ENCODE results near the gene MAP1LC3A. TPM values are rescaled to one million over a fixed set of nuclear protein-coding genes. Genes with fewer than 3 reads are reported as not detected.

Gene MAP1LC3A
- total RNA-seq, 4 donors from 2014 or later, result 62.4 to 139 (median 106) TPM

DNA sequence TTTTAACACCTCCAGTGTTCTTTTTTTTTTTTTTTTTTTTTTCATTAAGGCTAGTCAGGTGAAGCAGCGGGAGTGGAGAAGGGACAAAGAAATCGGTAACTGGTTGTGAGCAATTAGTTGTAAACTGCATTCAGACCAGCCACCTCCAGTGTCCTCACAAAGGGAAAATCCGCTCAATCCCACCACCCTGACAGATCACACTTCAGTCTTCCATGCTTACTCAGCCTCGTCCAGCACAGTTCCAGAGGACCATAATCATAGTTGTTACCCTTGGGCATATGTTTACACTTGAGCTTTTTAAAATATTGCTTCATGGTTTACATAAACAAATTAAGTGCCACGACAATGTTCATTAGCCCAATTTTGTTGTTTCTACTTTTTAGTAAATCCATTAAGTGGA, 32.1 kb upstream of the MAP1LC3A start:
- H3K27ac ChIP-seq, result peak overlapping the region; percentile 87 to 97 (median 92)
- TF ChIP-seq, protein P1, sequence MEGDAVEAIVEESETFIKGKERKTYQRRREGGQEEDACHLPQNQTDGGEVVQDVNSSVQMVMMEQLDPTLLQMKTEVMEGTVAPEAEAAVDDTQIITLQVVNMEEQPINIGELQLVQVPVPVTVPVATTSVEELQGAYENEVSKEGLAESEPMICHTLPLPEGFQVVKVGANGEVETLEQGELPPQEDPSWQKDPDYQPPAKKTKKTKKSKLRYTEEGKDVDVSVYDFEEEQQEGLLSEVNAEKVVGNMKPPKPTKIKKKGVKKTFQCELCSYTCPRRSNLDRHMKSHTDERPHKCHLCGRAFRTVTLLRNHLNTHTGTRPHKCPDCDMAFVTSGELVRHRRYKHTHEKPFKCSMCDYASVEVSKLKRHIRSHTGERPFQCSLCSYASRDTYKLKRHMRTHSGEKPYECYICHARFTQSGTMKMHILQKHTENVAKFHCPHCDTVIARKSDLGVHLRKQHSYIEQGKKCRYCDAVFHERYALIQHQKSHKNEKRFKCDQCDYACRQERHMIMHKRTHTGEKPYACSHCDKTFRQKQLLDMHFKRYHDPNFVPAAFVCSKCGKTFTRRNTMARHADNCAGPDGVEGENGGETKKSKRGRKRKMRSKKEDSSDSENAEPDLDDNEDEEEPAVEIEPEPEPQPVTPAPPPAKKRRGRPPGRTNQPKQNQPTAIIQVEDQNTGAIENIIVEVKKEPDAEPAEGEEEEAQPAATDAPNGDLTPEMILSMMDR (IDR thresholded peaks at IDR 0.05), result no peak
- TF ChIP-seq POLR2A (IDR thresholded peaks at IDR 0.05) (no peak), EP300 (IDR thresholded peaks at IDR 0.05) (no peak)
- 74 to 76% methylated on average over 5 of the region's 5 CpGs for WGBS, 2 donors
- H3K27me3 ChIP-seq, result no peaks in the 10 kb centered on the region
- H3K9me3 ChIP-seq, result no peaks in the 10 kb centered on the region
- peaks cover 0 to 97% (median 60%) of the 10 kb centered on the region in 4 donors for H3K4me1 ChIP-seq
- no peak for DNase-seq (ENCODE audit: low spot score in 2 of 2)
- H3K36me3 ChIP-seq, result peaks cover 0 to 42% (median 5%) of the 10 kb centered on the region in 3 donors
- H3K4me3 ChIP-seq, result no peak overlapping the region

DNA sequence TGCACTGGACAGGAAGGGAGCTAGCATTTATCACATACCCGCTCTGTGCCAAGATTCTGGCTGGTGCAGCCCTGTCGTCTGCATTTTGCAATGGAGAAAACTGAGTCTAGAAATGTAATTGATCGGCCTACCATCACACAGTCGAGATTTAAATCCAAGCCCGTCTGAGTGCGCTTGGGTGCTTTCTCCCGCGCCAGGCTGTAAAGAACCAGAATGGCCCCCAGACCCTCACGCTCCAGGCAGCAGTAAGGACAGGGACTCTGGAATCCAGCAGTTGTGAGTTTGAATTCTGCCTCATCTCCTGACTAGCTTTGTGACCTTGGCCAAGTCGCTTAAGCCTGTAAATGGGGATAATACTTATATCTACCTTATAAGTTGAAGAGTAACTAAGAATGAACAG, 31.5 kb upstream of the MAP1LC3A start:
- Histone ChIP-seq H3K4me1 (peaks cover 0 to 97% (median 56%) of the 10 kb centered on the region in 4 donors), H3K27me3 (no peaks in the 10 kb centered on the region), H3K36me3 (peaks cover 0 to 45% (median 5%) of the 10 kb centered on the region in 3 donors), H3K4me3 (no peak overlapping the region), H3K27ac (peak overlapping the region; percentile 87 to 97 (median 92)), H3K9me3 (no peaks in the 10 kb centered on the region)
- WGBS, 2 donors, result 87 to 90% methylated on average over 10 of the region's 10 CpGs
- DNase-seq (ENCODE audit: low spot score in 2 of 2), result no peak
- TF ChIP-seq POLR2A (IDR thresholded peaks at IDR 0.05), result no peak
- no peak for TF ChIP-seq EP300 (IDR thresholded peaks at IDR 0.05)
- TF ChIP-seq, protein P1 (IDR thresholded peaks at IDR 0.05), result no peak

DNA sequence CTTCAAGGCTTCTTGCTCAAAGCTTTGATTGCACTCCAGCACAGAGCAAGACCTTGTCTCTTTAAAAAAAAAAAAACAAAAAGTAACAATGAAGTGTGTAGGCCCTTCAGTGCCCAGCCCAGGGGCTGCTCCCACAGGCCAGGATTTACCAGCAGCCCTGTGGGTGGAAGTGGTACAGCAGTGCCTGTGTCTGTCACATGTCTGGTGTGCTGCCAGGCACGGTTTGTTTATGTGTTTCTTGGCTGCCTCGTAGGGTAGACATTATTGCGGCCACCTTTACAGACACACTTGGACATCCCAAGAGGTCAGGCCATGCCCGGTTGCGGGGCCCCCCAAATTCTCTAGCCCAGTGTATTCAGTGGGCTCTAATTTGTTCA, 29.6 kb upstream of the MAP1LC3A start:
- peaks cover 0 to 64% (median 5%) of the 10 kb centered on the region in 3 donors for H3K36me3 ChIP-seq

DNA sequence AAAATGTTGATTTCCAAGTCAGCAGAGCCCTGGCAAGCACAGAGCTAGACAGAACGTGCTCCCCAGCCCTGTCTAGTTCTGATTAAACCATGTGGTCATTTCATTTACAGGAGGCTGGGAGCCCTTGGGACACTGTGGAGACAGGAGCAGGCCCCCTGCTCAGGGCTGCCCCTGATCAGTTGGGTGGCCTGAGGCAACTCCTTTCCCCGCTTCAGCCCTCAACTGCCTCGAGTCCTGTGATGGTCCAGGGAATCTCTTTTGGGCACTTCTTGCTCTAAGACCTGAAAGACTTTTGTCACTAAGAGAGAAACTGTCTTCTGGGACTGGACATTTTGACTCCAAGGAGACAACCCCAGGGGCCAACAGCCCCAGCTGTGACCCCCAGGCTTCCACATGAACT, 28.8 kb upstream of the MAP1LC3A start:
- Histone ChIP-seq H3K36me3 (peaks cover 0 to 71% (median 5%) of the 10 kb centered on the region in 3 donors), H3K27ac (peak overlapping the region; percentile 59 to 90 (median 79))
- 57 to 58% methylated on average over 3 of the region's 3 CpGs for WGBS, 2 donors

More for the DNA sequence above, 29.6 kb upstream of the MAP1LC3A start:
- Histone ChIP-seq H3K27ac (peak overlapping the region; percentile 59 to 90 (median 79)), H3K4me1 (peaks cover 0 to 91% (median 49%) of the 10 kb centered on the region in 4 donors), H3K9me3 (no peaks in the 10 kb centered on the region), H3K4me3 (no peak overlapping the region), H3K27me3 (no peaks in the 10 kb centered on the region)
- TF ChIP-seq, protein P1 (IDR thresholded peaks at IDR 0.05), result peak in 1 of 5 experiments; percentile 52
- peak; percentile 69 to 92 for TF ChIP-seq EP300 (IDR thresholded peaks at IDR 0.05)
- TF ChIP-seq POLR2A (IDR thresholded peaks at IDR 0.05), result no peak
- 42 to 61% methylated on average over 5 of the region's 5 CpGs for WGBS, 2 donors
- DNase-seq (ENCODE audit: low spot score in 2 of 2), result peak; percentile 45 to 50

GRCh38 chr20:34530342-34530741, 28.2 kb upstream of the MAP1LC3A start:
- Histone ChIP-seq H3K4me3 (no peak overlapping the region), H3K9me3 (no peaks in the 10 kb centered on the region), H3K27ac (peak overlapping the region; percentile 59 to 90 (median 79)), H3K27me3 (no peaks in the 10 kb centered on the region), H3K36me3 (peaks cover 2 to 77% (median 5%) of the 10 kb centered on the region in 3 donors), H3K4me1 (peaks cover 0 to 76% (median 42%) of the 10 kb centered on the region in 4 donors)
- DNase-seq (ENCODE audit: low spot score in 2 of 2), result no peak
- TF ChIP-seq POLR2A (IDR thresholded peaks at IDR 0.05), result no peak
- TF ChIP-seq, protein P1 (IDR thresholded peaks at IDR 0.05), result no peak
- no peak for TF ChIP-seq EP300 (IDR thresholded peaks at IDR 0.05)
- WGBS, 2 donors, result 67 to 71% methylated on average over 5 of the region's 5 CpGs

More for the DNA sequence above, 28.8 kb upstream of the MAP1LC3A start:
- Histone ChIP-seq H3K4me1 (peaks cover 0 to 82% (median 45%) of the 10 kb centered on the region in 4 donors), H3K27me3 (no peaks in the 10 kb centered on the region), H3K4me3 (no peak overlapping the region), H3K9me3 (no peaks in the 10 kb centered on the region)
- no peak for TF ChIP-seq EP300 (IDR thresholded peaks at IDR 0.05)
- TF ChIP-seq POLR2A (IDR thresholded peaks at IDR 0.05), result no peak
- TF ChIP-seq, protein P1 (IDR thresholded peaks at IDR 0.05), result no peak
- DNase-seq (ENCODE audit: low spot score in 2 of 2), result no peak
